GM12878 (cell line): ENCODE results near the gene SLC29A4. TPM values are rescaled to one million over a fixed set of nuclear protein-coding genes. Genes with fewer than 3 reads are reported as not detected.

Source experiments
- ATAC-seq: fragments of 200-7000 bp; cut with Tn5 transposase; 3 replicates; pipeline ENCODE4 v1.9.1; 2020; ENCODE audit warnings: mild to moderate bottlenecking, moderate library complexity
- BruUV-seq: library from RNA; stranded (reverse); fragments of 400-500 nt; replicated peaks from 2 replicates; lab custom pipeline; 2021; lab: Mats Ljungman, UMichigan
- CTCF ChIA-PET: fragments of 300-600 bp; sonication (Branson Sonifier 250); formaldehyde crosslinking; extraction: SDS; loops from one replicate; lab custom pipeline; 2021; ENCODE audit warnings: inconsistent platforms; lab: Yijun Ruan, JAX
- POLR2A ChIA-PET: fragments of 350-600 bp; formaldehyde crosslinking; extraction: SDS; loops from one replicate; lab custom pipeline; 2021; ENCODE audit warnings: inconsistent platforms; lab: Charles Lee
- RAD21 ChIA-PET: fragments of 300-600 bp; sonication (Branson Sonifier 250); formaldehyde crosslinking; loops from one replicate; lab custom pipeline; 2023; ENCODE audit warnings: antibody characterized with exemption; ENCODE audit not compliant: unreplicated experiment; lab: Charles Lee
- SMC1A ChIA-PET: fragments of 300-600 bp; sonication (Branson Sonifier 250); formaldehyde crosslinking; loops from one replicate; lab custom pipeline; 2023; ENCODE audit not compliant: unreplicated experiment, uncharacterized antibody; lab: Charles Lee
- DNase-seq: peaks from one replicate; pipeline ENCODE4 v3.0.0-alpha.2; 2011; ENCODE audit warnings: low read depth, low spot score
- FAIRE-seq: peaks from 3 replicates; lab custom pipeline; 2011; peaks lifted over from hg19 to GRCh38; lab: Jason Lieb, UNC
- H2AFZ ChIP-seq: 2 replicates; pipeline ENCODE4 v1.6.0; 2011; ENCODE audit warnings: low read depth, low read length, control low read depth; ENCODE audit not compliant: control insufficient read depth
- H3K27ac ChIP-seq: 2 replicates; pipeline ENCODE4 v1.5.1; 2011; ENCODE audit warnings: control low read depth; ENCODE audit not compliant: control insufficient read depth, insufficient read depth
- H3K27me3 ChIP-seq, 2 experiments: replicated peaks in 1 of 2; 2 replicates each; pipeline versions ENCODE4 v1.6.0 to v1.6.1; 2011; ENCODE audit warnings: low read length in 1 of 2; ENCODE audit not compliant: control insufficient read depth in 2 of 2, insufficient read depth in 2 of 2
- H3K36me3 ChIP-seq, 2 experiments: 2 replicates each; pipeline ENCODE4 v1.5.1; 2011; ENCODE audit warnings: low read length in 1 of 2; ENCODE audit not compliant: control insufficient read depth in 2 of 2, insufficient read depth in 2 of 2
- H3K4me1 ChIP-seq: 2 replicates; pipeline ENCODE4 v1.6.1; 2011; ENCODE audit warnings: mild to moderate bottlenecking, low read length, moderate library complexity, mixed read lengths; ENCODE audit not compliant: control insufficient read depth, insufficient read depth
- H3K4me2 ChIP-seq: 2 replicates; pipeline ENCODE4 v1.6.0; 2011; ENCODE audit warnings: control low read depth; ENCODE audit not compliant: control insufficient read depth, insufficient read depth
- H3K4me3 ChIP-seq: fragments of 200-600 bp; sonication (generic); 2 replicates; pipeline ENCODE4 v1.5.1; 2016
- H3K79me2 ChIP-seq: 2 replicates; pipeline ENCODE4 v1.6.0; 2011; ENCODE audit warnings: low read length; ENCODE audit not compliant: control insufficient read depth, insufficient read depth
- H3K9ac ChIP-seq: 2 replicates; pipeline ENCODE4 v1.8.0; 2011; ENCODE audit warnings: low read length, control low read depth, mixed read lengths; ENCODE audit not compliant: control insufficient read depth, insufficient read depth
- H3K9me3 ChIP-seq: replicated peaks from 3 replicates; pipeline ENCODE4 v1.5.1; 2011; ENCODE audit warnings: mild to moderate bottlenecking, low read length; ENCODE audit not compliant: control insufficient read depth, insufficient read depth
- H4K20me1 ChIP-seq: 2 replicates; pipeline ENCODE4 v1.6.0; 2011; ENCODE audit not compliant: control insufficient read depth, insufficient read depth
- BACH1 ChIP-seq: fragments of 450-650 bp; IDR thresholded peaks from 2 replicates; pipeline ENCODE4 v1.6.1; 2017; ENCODE audit warnings: mild to moderate bottlenecking, borderline replicate concordance
- CBX3 ChIP-seq: fragments of 200-600 bp; sonication (generic); IDR thresholded peaks from 2 replicates; pipeline ENCODE4 v1.6.1; 2016; ENCODE audit warnings: low read depth, borderline replicate concordance
- GABPA ChIP-seq: IDR thresholded peaks from 2 replicates; pipeline ENCODE4 v1.6.1; 2014; ENCODE audit warnings: antibody characterized with exemption, low read depth, mild to moderate bottlenecking, inconsistent platforms
- HDGF ChIP-seq: fragments of 450-650 bp; IDR thresholded peaks from 2 replicates; pipeline ENCODE4 v1.6.1; 2016; ENCODE audit warnings: antibody characterized with exemption
- IKZF2 ChIP-seq, 2 experiments: fragments of 450-650 bp; IDR thresholded peaks; 2 replicates each; pipeline ENCODE4 v1.6.1; 2017; ENCODE audit warnings: mild to moderate bottlenecking in 2 of 2, moderate library complexity in 2 of 2
- KDM1A ChIP-seq: fragments of 200-600 bp; sonication (generic); IDR thresholded peaks from 2 replicates; pipeline ENCODE4 v1.6.1; 2016; ENCODE audit warnings: borderline replicate concordance
- PAX8 ChIP-seq: fragments of 450-650 bp; IDR thresholded peaks from 2 replicates; pipeline ENCODE4 v1.6.1; 2017; ENCODE audit warnings: mild to moderate bottlenecking, moderate library complexity
- RBBP5 ChIP-seq: fragments of 200-600 bp; sonication (generic); conservative IDR thresholded peaks from 2 replicates; pipeline ENCODE4 v1.6.1; 2016
- RELA ChIP-seq: fragments of 450-650 bp; IDR thresholded peaks from 2 replicates; pipeline ENCODE4 v1.8.0; 2014; ENCODE audit warnings: borderline replicate concordance; ENCODE audit not compliant: partially characterized antibody
- SIX5 ChIP-seq: IDR thresholded peaks from 2 replicates; pipeline ENCODE4 v1.6.1; 2011; ENCODE audit warnings: mild to moderate bottlenecking, low read depth, low read length, moderate library complexity; ENCODE audit not compliant: severe bottlenecking
- TAF1 ChIP-seq: IDR thresholded peaks from 2 replicates; pipeline ENCODE4 v1.6.1; 2011; ENCODE audit warnings: mild to moderate bottlenecking, low read depth, low read length, borderline replicate concordance
- TBL1XR1 ChIP-seq: IDR thresholded peaks from 2 replicates; pipeline ENCODE4 v1.6.1; 2012; ENCODE audit warnings: low read depth, low read length, improper control_type of control experiment
- TCF12 ChIP-seq: IDR thresholded peaks from 2 replicates; pipeline ENCODE4 v1.6.1; 2011; ENCODE audit warnings: low read depth, mild to moderate bottlenecking, low read length
- WRNIP1 ChIP-seq: IDR thresholded peaks from 2 replicates; pipeline ENCODE4 v1.6.1; 2011; ENCODE audit warnings: low read depth, low read length, improper control_type of control experiment, borderline replicate concordance
- ZBED1 ChIP-seq: IDR thresholded peaks from 2 replicates; pipeline ENCODE4 v1.6.1; 2016; ENCODE audit warnings: borderline replicate concordance
- ZNF217 ChIP-seq: fragments of 450-650 bp; IDR thresholded peaks from 2 replicates; pipeline ENCODE4 v1.6.1; 2017; ENCODE audit warnings: antibody characterized with exemption, mild to moderate bottlenecking
- ZNF622 ChIP-seq: fragments of 450-650 bp; IDR thresholded peaks from 2 replicates; pipeline ENCODE4 v1.6.1; 2017; ENCODE audit warnings: mild to moderate bottlenecking, inconsistent platforms
- WGBS: methylation state at CpG from one replicate; pipeline ENCODE4 v1.1.6; 2016; ENCODE audit warnings: low lambda C conversion rate; ENCODE audit not compliant: insufficient replicate concordance, insufficient coverage; ENCODE audit errors: missing lambda C conversion rate; 5-methylcytosine and 5-hydroxymethylcytosine counted together
- in situ Hi-C: fragments of 300-500 bp; cut with MboI; formaldehyde crosslinking; loops from 9 replicates; pipeline ENCODE4 v1.14.3; 2018; ENCODE audit warnings: mixed read lengths
- intact Hi-C: fragments of 100-400 bp; cut with micrococcal nuclease; formaldehyde crosslinking; loops from one replicate; pipeline ENCODE4 v1.14.2; 2022; ENCODE audit not compliant: unreplicated experiment
- polyA plus RNA-seq, 11 experiments: library from polyadenylated mRNA; depleted of rRNA in 4 of 11; unstranded in 6 of 11; stranded (reverse) in 5 of 11; fragments of >200 nt; fragmentation: Nextera tagmentation in 4 of 11; fragmentation: Illumina TruSeq in 1 of 11; extraction: Ambion mirVana in 4 of 11; extraction: Trizol in 1 of 11; gene quantifications; 1 replicate in 1 of 11; 2 replicates in 10 of 11; pipeline versions ENCODE4 v1.2.1 to v1.2.3, GENCODE V29; 2011 to 2016; ENCODE audit warnings: inconsistent platforms in 2 of 11, missing spikeins in 2 of 11, low read depth in 1 of 11
- total RNA-seq, 4 experiments: library from RNA; depleted of rRNA in 3 of 4; stranded (reverse); fragments of >200 nt in 3 of 4; fragmentation: Illumina TruSeq in 1 of 4; extraction: Trizol in 1 of 4; gene quantifications; 2 replicates each; pipeline versions ENCODE4 v1.2.1 to v1.2.3, GENCODE V29; 2013 to 2021
- TF ChIP-seq, protein P1 (sequence below): fragments of 450-650 bp; formaldehyde crosslinking; IDR thresholded peaks from 2 replicates; pipeline ENCODE4 v1.5.0; 2022; ENCODE audit warnings: mild to moderate bottlenecking, missing genetic modification characterization
- TF ChIP-seq, protein P2 (sequence below): IDR thresholded peaks from 2 replicates; pipeline ENCODE4 v1.6.1; 2011; ENCODE audit warnings: mild to moderate bottlenecking, low read depth, low read length, moderate library complexity; ENCODE audit not compliant: insufficient replicate concordance
- TF ChIP-seq, protein P3 (sequence below): IDR thresholded peaks from 2 replicates; pipeline ENCODE4 v1.6.1; 2012; ENCODE audit warnings: low read depth, low read length, improper control_type of control experiment

SLC29A4 gene
- total and polyA plus RNA-seq, 10 of the 15 experiments (the other 5 are each of a cell fraction or from before 2014, with no cell fraction given): 0.11 to 0.72 (median 0.23) TPM; not detected in 3

DNA sequence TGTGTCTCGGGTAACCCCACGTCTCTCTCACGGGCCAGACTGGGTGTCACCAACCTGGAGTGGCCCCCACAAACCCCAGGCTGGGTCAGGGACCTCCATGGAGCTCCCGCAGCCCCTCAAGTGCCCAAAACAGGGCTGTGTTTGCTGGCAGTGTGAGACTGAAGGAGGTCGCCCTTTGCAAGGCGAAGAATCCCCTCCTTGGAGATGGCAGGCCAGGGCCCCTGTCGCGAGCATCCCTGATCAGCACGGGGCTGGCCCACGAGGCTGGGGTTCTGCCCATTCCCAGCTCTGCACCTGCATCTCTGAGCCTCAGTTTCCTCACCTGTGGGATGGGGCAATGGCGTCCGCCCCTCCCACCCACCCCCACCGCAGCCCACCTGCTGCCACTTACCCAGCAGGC lies 62.4 kb downstream of the SLC29A4 start:
- 97% methylated on average over 12 of the region's 13 CpGs for WGBS
- ChIA-PET RAD21 (no interaction called here), SMC1A (no interaction called here), CTCF (no interaction called here), POLR2A (no interaction called here)
- FAIRE-seq: no peak
- intact Hi-C loops: no loop called here
- H3K9me3 ChIP-seq: peaks cover 9% of the 10 kb centered on the region; the same call in 2 of the 3 replicates
- no peak for ATAC-seq
- no peaks in the 10 kb centered on the region for H3K79me2 ChIP-seq
- DNase-seq: no peak
- no peaks in the 10 kb centered on the region for H4K20me1 ChIP-seq
- H3K36me3 ChIP-seq: peaks cover 8 to 11% of the 10 kb centered on the region in 2 experiments; a peak in 3 of 4 replicates
- TF ChIP-seq IKZF2 (IDR thresholded peaks at IDR 0.05) (no peak), PAX8 (no peak), BACH1 (no peak), GABPA (no peak), TBL1XR1 (no peak), RELA (no peak), KDM1A (no peak), TAF1 (no peak), ZNF622 (no peak), CBX3 (no peak), TCF12 (no peak), RBBP5 (no peak), HDGF (no peak), SIX5 (no peak), WRNIP1 (no peak), ZBED1 (no peak), ZNF217 (no peak)
- TF ChIP-seq, protein P1, sequence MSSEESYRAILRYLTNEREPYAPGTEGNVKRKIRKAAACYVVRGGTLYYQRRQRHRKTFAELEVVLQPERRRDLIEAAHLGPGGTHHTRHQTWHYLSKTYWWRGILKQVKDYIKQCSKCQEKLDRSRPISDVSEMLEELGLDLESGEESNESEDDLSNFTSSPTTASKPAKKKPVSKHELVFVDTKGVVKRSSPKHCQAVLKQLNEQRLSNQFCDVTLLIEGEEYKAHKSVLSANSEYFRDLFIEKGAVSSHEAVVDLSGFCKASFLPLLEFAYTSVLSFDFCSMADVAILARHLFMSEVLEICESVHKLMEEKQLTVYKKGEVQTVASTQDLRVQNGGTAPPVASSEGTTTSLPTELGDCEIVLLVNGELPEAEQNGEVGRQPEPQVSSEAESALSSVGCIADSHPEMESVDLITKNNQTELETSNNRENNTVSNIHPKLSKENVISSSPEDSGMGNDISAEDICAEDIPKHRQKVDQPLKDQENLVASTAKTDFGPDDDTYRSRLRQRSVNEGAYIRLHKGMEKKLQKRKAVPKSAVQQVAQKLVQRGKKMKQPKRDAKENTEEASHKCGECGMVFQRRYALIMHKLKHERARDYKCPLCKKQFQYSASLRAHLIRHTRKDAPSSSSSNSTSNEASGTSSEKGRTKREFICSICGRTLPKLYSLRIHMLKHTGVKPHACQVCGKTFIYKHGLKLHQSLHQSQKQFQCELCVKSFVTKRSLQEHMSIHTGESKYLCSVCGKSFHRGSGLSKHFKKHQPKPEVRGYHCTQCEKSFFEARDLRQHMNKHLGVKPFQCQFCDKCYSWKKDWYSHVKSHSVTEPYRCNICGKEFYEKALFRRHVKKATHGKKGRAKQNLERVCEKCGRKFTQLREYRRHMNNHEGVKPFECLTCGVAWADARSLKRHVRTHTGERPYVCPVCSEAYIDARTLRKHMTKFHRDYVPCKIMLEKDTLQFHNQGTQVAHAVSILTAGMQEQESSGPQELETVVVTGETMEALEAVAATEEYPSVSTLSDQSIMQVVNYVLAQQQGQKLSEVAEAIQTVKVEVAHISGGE (CRISPR knock-in tag): no peak
- TF ChIP-seq, protein P2, sequence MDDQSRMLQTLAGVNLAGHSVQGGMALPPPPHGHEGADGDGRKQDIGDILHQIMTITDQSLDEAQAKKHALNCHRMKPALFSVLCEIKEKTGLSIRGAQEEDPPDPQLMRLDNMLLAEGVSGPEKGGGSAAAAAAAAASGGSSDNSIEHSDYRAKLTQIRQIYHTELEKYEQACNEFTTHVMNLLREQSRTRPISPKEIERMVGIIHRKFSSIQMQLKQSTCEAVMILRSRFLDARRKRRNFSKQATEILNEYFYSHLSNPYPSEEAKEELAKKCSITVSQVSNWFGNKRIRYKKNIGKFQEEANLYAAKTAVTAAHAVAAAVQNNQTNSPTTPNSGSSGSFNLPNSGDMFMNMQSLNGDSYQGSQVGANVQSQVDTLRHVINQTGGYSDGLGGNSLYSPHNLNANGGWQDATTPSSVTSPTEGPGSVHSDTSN: no peak
- TF ChIP-seq, protein P3, sequence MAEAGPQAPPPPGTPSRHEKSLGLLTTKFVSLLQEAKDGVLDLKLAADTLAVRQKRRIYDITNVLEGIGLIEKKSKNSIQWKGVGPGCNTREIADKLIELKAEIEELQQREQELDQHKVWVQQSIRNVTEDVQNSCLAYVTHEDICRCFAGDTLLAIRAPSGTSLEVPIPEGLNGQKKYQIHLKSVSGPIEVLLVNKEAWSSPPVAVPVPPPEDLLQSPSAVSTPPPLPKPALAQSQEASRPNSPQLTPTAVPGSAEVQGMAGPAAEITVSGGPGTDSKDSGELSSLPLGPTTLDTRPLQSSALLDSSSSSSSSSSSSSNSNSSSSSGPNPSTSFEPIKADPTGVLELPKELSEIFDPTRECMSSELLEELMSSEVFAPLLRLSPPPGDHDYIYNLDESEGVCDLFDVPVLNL: no peak
- no peak overlapping the region for H2AFZ ChIP-seq
- no peak overlapping the region for H3K4me3 ChIP-seq
- H3K27me3 ChIP-seq: no peaks in the 10 kb centered on the region
- no peak overlapping the region for H3K4me2 ChIP-seq
- no TSS peak for BruUV-seq
- in situ Hi-C loops: no loop called here
- no peaks in the 10 kb centered on the region for H3K4me1 ChIP-seq
- H3K9ac ChIP-seq: no peak overlapping the region
- H3K27ac ChIP-seq: no peak overlapping the region
